Stimulated activated CD4-positive, alpha-beta T cell treated with anti-CD3 and anti-CD28 coated beads, TNF-alpha, amount 100 ng/mL, for 48 hours (primary cell): ENCODE measurements around the gene VAMP1.
"Not testable (repeated sequence)": the region's sequence is repeated elsewhere in the genome, so short reads cannot be mapped to it uniquely, and the experiment has no call there.

ENCODE experiments used
- DNase-seq, 3 donors: peaks; one replicate each; pipeline ENCODE4 v3.0.0-alpha.2; 2020; ENCODE audit warnings: low read depth in 3 of 3

VAMP1 gene, protein sequence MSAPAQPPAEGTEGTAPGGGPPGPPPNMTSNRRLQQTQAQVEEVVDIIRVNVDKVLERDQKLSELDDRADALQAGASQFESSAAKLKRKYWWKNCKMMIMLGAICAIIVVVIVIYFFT

DNA sequence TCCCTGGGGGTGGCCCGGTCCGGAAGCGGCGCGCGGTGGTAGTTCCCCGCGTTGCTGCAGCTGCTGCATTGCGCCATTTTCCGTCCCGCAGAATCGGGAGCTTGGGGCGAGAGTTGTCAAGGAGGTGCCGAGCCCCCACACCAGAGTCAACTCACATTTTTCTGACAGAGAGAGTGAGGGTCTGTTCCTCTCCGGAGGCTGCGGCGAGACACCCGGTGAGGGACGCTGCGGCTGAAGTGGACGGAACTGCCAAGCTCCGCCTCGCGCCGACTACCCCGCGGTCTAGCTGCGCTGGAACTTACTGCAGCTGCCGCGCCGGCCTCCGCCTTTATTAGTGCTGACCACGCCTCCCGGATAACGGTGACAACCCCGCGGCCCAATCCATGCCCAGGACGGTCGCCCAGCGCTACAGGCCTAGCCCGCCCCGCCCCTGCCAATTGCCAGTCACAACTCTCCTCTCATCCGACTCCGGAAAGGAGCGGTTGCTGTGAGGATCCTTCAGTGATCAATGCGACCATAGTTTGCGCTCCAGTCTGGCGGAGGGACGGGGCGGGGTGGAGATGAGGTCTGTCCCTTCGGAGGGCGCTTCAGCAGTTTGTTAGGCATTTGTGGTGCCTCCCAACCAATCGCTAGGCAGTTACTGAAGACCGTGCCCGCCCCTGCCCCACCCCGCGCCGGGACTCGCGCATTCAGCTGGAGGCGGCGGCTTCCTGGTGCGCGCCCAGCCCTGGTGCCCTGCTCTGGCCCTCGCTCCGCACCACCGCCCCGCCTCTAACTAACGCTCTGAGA is at the start of gene VAMP1:
Gene VAMP1, minus strand, starts transcription at position 303 of the 789 bp plus-strand sequence. Its CDS starts 146 bp downstream, at position 157.
- DNase-seq = peak; percentile 96 to 98 (median 96)

DNA sequence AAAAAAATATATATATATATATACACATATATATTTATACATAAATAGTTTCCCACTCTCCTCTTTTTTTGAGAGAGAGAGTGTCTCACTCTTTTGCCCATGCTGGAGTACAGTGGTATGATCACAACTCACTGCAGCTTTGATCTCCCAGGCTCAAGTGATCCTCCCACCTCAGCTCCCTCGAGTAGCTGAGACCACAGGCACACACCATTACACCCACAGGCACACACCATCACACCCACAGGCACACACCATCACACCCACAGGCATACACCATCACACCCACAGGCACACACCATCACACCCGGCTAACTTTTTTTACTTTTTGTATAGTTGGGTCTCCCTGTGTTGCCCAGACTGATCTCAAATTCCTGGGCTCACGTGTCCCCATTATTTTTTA is 49.7 kb upstream of the VAMP1 start:
- DNase-seq = no peak

DNA sequence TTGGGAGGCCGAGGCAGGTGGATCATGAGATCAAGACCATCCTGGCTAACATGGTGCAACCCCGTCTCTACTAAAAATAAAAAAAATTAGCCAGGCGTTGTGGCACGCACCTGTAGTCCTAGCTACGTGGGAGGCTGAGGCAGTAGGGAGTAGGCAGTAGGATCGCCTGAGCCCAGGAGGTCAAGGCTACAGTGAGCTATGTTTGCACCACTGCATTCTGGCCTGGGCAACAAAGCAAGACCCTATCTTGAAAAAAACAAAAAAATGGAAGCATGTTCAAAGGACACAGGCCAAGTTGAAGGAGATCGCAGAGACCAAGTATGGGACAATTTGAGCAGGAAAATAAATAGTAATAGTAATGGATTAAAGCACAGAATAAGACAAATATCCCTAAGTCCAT is 37.6 kb upstream of the VAMP1 start:
- no peak for DNase-seq

DNA sequence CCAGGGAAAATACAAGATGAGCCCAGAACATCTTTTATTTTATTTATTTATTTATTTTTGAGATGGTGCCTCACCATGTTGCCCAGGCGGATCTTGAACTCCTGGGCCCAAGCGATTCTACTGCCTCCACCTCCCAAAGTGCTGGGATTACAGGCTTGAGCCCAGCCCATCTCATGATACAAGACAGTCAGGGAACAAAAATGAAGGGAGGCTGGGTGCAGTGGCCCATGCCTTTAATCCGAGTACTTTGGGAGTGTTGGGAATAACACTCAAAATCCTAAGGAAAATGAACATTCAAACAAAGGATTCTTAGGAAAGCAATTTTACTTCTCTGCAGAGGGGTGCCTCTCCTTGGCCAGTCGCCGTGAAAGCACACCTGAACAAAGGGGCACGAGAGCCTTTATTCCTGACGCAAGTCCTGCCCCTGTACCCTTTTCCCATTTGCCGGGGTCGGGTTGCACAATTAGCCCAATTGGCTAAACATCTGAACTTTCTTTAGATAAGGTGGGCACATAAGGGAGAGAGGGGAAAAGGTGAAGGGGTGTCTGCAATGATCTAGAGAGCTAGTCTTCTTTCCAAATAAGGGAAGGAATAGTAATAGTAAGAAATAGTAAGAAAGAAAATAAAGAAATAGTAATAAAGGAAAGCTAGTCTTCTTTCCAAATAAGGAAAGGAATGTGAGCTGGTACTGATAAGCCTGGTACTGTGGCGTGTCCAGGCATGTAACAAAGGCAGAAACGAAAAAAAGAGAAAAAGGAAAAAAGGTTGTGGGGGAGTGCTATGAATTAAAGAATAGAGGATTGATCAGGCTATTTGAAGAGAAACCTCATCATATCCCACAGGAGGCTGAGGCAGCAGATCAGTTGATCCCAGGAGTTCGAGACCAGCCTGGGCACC is 36.9 kb upstream of the VAMP1 start:
- no peak for DNase-seq

DNA sequence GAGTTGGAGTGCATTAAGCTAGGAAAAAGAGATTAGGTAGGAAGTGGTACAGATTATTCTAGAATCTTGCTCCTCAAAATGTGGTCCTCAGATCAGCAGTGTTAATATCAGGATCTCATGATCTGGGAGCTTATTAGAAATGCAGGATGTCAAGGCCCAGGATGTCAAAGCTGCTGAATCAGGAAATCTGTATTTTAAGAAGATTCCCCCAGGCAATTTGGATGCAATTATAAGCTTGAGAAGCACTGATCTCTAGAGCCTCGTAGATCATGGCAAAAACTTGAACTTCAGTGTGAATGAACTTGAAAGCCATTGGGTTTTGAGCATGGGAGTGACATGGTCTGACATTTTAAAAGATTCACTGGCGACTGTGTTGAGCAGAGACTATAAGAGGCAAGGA is 30.0 kb upstream of the VAMP1 start:
- DNase-seq = no peak

DNA sequence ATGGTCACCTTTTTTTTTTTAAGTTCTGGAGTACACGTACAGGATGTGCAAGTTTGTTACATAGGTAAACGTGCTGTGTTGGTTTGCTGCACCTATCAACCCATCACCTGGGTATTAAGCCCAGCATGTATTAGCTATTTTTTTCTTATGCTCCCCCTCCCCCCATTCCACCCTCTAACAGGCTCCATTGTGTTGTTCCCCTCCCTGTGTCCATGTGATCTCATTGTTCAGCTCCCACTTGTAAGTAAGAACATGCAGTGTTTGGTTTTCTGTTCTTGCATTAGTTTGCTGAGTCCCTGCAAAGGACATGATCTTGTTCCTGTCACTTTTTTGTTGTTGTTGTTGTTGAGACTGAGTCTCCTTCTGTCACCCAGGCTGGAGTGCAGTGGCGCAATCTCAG is 26.8 kb upstream of the VAMP1 start:
- not testable (repeated sequence) for DNase-seq

DNA sequence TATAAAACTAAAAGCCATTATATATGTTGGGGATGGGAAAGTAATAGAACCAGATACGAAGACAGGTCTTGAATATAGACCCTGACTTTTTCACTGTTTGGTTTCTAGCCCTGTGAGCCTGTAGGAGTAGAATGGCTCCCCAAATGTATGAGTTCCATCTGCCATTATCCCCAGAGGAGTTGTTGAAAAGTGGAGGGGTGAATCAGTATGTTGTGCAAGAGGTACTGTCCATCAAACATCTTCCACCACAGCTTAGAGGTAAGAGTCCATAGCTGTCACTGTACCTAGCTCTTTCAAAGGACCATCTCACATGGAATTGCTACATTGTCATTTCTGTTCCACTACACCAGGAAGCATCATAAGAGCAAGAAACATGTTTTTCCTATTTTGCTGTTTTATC is 24.5 kb upstream of the VAMP1 start:
- DNase-seq = no peak

DNA sequence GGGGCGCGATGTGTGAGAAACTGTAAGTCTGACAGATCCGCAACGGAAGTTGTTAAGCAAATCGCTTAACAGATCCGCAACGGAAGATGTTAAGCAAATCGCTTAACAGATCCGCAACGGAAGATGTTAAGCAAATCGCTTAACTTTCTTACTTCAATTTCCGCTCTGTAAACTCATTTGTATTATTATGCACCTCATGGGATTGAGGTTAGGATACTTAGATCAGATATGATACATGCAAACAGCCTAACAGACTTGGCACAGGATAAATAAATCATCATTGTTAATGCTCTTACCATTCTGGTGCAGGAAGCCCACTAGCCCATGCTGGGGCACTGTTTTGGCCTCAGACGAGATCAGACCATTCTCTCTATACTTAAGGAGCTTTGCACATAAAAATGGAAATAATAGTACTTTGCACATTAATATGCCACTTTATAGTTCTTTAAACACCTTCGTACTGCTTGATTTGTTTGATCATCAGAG is 23.8 kb upstream of the VAMP1 start:
- DNase-seq = no peak

DNA sequence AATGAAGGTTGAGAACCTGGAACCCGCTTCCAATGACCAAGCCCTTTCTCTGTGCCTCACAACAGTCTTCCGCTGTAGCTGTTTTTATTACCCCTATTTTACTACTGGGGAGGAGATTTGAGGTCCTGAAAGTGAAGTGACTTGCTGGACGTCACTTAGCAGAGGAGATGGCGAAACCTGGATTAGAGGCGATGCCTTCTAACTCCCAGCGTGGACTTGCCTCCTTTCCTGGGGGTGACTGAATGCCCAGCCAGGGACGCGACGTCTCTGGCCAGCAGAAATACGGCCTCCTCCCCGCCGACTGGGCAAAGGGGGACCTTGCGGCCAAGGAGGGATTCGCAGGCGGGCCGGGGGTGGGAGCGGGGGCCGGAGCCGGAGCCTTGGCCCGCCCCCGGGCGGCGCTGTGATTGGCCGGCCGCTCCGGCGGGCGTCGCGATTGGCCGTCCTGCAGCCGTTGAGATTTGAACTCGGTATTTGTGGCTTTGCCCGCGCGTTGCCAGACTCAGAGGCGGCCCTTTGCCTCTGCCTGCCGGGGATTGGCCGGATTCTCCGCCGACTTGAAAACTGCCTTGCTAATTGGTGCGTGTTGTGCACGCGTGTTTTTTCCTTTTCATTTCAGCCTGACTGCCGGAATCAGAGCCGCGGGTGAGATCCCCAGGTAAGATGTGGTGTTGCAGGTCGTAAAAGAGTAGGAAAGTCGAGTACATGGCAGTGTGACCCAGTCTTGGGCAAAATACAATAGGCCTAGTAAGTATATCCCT is 23.2 kb upstream of the VAMP1 start, which contains the start of gene NCAPD2:
Gene NCAPD2, plus strand, starts transcription at position 606 of the 761 bp plus-strand sequence. CDS start 997 bp downstream, outside the sequence.
- peak; percentile 87 to 95 (median 95) for DNase-seq

DNA sequence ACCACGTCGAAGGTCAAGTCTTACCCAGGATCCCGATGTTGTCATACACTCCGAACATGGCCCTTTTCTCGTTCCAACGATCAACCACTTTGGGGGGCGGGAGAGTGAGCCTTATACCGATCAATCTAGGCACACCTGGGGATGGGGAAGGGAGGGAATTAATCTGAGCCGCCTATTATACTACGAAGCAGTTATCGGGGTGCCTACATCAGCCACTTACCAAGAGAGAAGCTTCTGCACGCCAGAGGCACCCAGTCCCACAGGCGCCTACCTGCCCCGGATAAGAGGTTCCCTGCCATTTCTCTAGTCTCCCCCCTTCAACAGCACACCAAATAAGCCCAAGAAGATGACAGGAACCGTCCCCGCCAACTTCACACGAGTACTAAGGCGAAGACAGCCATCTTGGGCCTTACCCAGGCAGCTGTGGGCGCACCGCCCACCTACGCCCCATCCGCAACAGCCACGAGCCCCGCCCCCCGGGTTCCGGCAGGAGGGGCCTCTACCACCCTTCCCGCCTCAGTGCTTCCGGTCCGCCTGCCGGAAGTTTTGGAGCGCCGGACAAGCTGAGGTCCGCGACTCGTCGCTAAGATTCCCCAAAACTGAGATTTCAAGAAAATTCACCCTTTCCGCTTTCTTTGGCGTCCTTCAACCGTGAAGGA is 22.5 kb upstream of the VAMP1 start, which contains the start of gene MRPL51:
Gene MRPL51, minus strand, starts transcription at position 425 of the 659 bp plus-strand sequence. Its CDS starts 126 bp downstream, at position 299.
- peak; percentile 97 to 99 (median 98) for DNase-seq

DNA sequence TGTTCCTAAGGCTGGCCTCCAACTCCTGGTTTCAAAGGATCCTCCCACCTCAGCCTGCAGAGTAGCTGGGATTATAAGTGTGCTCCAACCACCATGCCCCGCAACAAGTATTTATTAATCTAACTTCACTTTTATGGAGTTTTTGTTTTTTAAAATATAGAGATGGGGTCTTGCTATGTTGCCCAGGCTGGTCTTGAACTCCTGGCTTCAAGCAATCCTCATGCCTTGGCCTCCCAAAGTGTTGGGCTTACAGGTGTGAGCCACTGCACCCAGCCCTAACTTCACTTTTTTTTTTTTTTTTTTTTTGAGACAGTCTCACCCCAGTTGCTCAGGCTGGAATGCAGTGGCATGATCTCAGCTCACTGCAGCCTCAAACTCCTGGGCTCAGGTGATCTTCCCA is 20.2 kb upstream of the VAMP1 start:
- DNase-seq = not testable (repeated sequence)

DNA sequence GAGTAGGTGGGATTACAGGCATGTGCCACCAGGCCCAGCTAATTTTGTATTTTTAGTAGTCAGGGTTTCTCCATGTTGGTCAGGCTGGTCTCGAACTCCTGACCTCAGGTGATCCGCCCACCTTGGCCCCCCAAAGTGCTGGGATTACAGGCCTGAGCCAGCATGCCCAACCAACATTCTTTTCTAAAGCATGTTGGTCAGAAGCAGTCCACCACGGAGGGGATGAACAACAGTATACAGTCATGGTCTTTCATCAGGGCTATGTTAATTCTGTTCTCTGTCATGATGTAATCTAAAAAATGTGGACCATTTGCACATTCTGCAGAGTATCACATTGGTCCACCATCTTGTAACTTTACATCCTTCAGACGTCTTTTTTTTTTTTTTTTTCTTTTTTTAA is 19.0 kb upstream of the VAMP1 start:
- no peak for DNase-seq

DNA sequence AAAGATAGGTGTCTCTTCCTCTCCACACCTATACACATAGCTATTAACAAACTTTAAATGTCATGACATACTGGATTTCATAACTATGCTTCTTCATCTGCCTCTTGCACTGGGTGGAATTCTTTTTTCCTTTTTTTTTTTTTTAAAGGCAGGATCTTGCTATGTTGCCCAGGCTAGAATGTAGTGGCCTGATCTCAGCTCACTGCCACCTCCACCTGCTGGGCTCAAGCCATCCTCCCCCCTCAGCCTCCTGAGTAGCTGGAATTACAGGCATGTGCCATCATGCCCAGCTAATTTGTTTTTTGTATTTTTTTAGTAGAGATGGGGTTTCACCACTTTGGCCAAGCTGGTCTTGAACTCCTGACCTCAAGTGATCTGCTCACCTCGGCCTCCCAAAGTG is 17.8 kb upstream of the VAMP1 start:
- no peak for DNase-seq

DNA sequence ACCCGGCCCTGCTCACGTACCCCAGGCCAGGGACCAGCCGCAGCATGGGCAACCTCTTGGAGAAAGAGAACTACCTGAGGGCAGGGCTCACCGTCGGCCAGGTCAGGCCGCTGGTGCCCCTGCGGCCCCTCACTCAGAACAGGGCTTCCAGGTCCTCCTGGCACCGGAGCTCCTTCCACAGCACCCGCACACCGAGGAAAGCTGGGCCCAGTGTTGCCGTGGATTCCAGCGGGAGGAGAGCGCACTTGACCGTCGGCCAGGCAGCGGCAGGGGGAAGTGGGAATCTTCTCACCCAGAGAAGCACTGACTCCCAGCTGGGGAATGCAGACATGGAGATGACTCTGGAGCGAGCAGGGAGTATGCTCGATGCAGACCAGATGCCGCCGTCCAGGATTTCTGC is 7.9 kb upstream of the VAMP1 start:
- no peak for DNase-seq

DNA sequence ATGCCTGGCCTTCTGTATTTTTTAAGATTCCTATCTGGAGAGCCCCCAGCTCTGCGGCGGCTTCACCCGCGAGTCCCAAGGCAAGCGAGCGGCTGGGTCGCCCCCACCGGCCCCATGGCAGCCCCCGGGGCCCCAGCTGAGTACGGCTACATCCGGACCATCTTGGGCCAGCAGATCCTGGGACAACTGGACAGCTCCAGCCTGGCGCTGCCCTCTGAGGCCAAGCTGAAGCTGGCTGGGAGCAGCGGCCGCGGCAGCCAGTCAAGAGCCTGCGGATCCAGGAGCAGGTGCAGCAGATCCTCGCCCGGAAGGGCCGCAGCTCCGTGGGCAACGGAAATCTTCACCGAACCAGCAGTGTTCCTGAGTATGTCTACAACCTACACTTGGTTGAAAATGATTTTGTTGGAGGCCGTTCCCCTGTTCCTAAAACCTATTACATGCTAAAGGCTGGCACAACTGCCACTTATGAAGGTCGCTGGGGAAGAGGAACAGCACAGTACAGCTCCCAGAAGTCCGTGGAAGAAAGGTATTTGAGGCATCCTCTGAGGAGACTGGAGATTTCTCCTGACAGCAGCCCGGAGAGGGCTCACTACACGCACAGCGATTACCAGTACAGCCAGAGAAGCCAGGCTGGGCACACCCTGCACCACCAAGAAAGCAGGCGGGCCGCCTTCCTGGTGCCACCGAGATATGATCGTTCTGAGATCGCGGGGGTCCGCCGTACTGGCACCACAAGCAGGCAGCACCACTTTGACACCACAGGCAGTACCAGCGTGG is 7.3 kb upstream of the VAMP1 start:
- not testable (repeated sequence) for DNase-seq

DNA sequence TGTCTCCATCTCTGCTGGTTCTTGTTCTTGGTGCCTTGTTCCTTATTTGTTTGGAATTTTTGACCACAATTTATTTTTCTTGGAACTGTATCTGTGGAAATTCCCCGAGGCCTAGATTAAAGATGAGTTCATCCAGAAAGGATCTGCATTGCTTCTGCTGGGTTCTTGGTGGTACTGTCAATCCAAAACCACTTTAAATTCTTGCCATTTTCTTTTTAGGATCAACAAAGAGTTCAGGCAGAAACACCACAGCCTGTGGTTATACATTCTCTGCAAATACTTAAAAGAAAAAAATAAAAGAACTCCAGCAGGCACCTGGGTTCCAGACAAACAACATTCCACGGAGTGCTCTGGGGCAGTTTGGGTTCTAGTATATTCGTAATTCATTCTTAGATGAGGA is 6.0 kb upstream of the VAMP1 start:
- DNase-seq = no peak

DNA sequence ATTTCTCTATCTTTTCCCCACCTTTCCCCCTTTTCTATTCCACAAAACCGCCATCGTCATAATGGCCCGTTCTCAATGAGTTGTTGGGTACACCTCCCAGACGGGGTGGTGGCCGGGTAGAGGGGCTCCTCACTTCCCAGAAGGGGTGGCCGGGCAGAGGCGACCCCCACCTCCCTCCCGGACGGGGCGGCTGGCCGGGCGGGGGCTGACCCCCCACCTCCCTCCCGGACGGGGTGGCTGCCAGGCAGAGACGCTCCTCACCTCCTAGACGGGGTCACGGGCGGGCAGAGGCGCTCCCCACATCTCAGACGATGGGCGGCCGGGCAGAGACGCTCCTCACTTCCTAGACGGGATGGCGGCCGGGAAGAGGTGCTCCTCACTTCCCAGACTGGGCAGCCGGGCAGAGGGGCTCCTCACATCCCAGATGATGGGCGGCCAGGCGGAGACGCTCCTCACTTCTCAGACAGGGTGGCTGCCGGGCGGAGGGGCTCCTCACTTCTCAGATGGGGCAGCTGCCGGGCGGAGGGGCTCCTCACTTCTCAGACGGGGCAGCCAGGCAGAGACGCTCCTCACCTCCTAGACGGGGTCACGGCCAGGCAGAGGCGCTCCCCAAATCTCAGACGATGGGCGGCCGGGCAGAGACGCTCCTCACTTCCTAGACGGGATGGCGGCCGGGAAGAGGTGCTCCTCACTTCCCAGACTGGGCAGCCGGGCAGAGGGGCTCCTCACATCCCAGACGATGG is 4.9 kb upstream of the VAMP1 start:
- DNase-seq = not testable (repeated sequence)

DNA sequence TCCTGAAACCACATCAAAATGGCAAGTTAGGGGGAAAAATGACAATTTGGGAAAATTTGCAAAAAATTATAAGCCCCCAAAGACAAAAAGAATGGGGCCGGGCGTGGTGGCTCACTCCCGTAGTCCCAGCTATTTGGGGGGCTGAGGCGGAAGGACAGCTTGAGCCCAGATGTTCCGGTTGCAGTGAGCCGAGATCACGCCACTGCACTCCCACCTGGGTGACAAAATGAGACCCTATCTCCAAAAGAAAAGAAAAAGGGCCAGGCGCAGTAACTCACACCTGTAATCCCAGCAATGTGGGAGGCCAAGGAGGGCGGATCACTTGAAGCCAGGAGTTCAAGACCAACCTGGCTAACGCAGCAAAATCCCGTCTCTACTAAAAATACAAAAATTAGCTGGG is 2.0 kb upstream of the VAMP1 start:
- no peak for DNase-seq

DNA sequence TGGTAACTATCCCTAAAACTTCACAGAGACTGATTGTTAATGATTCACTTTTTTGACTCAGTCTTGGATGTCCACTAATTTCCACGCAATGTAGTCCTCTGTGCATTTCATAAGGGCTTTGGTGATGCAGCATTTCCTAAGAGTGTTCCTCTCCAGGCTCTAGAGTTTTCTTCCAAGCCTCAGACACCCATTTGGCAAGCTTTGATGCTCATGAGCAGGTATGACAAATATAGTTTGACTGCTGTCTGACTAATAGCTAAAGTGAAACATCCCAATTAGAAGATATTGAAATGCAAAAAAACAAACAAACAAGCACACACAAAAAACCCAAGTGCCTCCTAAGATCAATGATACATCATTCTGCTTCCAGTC is 1.5 kb upstream of the VAMP1 start:
- DNase-seq = no peak
